ENCODE data around the gene XPC.

XPC gene

DNA sequence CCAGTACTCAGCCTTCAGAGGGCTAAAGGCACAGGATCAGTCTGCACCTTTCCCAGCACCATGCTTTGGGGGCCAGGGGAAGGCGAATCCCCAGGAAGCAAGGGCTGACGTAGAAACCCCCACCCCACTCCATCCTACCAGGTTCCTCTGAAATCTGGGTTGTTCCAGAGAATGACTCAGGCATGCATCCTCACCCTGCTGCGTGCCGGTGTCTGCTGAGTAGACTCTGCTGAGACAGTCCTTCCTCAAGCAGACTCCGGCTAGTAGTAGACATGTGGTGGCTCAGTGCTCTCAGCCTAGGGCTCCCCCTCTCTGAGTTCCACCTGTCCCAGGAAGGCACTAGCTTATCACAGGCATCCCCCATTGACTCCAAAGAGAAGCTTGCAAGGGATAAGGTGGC, 44.5 kb downstream of the XPC start:
- no peaks in the 10 kb centered on the region for H3K27me3 ChIP-seq (ENCODE audit: control insufficient read depth, insufficient read depth, low read length)
- H3K9me3 ChIP-seq (ENCODE audit: control insufficient read depth, low read length): no peaks in the 10 kb centered on the region
- no peak overlapping the region for H3K4me3 ChIP-seq (ENCODE audit: low read length)
- no peak overlapping the region for H3K9ac ChIP-seq (ENCODE audit: low read length)
- H3K4me1 ChIP-seq (ENCODE audit: control insufficient read depth, insufficient read depth, low read length): peaks cover 21% of the 10 kb centered on the region
- H3K36me3 ChIP-seq (ENCODE audit: control insufficient read depth, insufficient read depth, low read length): peaks cover 17% of the 10 kb centered on the region

DNA sequence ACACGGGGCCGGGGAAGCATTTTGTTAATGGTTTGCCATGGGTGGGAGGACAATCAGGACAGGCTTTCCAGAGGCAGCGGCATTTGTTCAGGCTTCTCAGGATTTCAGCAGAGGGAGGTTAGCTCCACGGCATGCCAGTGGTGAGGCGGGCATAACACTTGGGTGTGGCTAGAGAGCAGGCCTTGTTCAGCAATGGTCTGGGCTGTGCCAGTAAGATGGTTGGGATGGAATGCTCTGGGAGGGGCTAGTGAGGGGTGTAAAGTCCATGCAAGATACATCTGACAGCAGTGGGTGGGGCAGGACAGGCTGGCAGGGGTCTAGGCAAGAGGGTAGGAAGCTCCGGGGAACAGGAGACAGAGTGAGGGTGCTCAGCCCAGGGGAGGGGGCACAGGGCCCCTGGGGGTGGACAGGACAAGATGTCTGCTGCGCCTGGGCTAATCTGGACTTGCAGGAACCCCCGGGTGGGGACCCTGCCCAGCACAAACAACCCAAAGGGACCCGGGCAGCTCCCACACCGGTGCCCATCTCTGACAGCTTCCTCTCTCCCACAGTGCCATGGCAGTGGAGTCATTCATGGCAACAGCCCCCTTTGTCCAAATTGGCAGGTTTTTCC, 45.1 kb downstream of the XPC start:
- H3K9ac ChIP-seq (ENCODE audit: low read length): no peak overlapping the region

DNA sequence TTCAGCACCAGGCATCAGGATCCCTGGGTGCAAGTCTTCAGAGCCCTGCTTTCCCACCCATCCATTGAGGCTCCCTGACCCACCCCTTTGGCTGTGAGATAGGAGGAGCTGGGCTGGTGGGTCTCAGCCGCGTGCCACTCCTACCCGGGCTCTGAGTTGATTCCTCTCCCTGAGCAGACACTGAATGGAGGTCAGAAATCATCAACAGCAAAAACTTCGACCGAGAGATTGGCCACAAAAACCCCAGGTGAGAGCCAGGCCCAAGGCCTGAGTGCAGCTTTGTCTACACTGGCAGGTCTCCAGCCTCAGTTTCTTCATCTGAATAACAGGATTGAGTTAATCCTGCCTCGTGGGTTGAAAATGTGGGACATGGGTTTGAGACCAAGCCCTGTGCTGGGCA, 45.7 kb downstream of the XPC start:
- Histone ChIP-seq H3K4me3 (ENCODE audit: low read length) (no peak overlapping the region), H3K9ac (ENCODE audit: low read length) (no peak overlapping the region), H3K36me3 (ENCODE audit: control insufficient read depth, insufficient read depth, low read length) (peaks cover 17% of the 10 kb centered on the region), H3K4me1 (ENCODE audit: control insufficient read depth, insufficient read depth, low read length) (peaks cover 21% of the 10 kb centered on the region), H3K27me3 (ENCODE audit: control insufficient read depth, insufficient read depth, low read length) (no peaks in the 10 kb centered on the region), H3K9me3 (ENCODE audit: control insufficient read depth, low read length) (no peaks in the 10 kb centered on the region)

More for the DNA sequence above, 45.1 kb downstream of the XPC start:
- Histone ChIP-seq H3K4me3 (ENCODE audit: low read length) (no peak overlapping the region), H3K36me3 (ENCODE audit: control insufficient read depth, insufficient read depth, low read length) (peaks cover 17% of the 10 kb centered on the region), H3K9me3 (ENCODE audit: control insufficient read depth, low read length) (no peaks in the 10 kb centered on the region), H3K4me1 (ENCODE audit: control insufficient read depth, insufficient read depth, low read length) (peaks cover 21% of the 10 kb centered on the region), H3K27me3 (ENCODE audit: control insufficient read depth, insufficient read depth, low read length) (no peaks in the 10 kb centered on the region)

DNA sequence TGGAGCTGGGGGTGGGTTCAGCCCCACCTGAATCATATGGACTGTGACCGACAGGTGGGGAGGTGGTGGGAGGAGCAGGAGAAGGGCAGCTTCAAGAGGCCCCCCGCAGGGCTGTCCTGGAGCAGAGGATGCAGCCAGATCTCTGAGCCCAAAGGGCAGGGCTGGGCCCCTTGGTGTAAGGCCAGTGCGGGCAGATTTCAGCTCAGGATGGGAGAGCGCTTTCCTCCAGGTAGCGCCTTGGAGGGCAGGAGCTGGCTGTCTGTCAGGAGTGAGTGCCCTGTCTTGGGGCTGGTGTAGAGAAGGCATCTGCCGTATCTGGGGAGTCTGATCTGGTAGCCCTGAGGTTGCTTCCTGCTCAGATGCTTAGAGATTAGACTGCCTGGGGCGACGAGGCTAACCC, 46.3 kb downstream of the XPC start:
- Histone ChIP-seq H3K27me3 (ENCODE audit: control insufficient read depth, insufficient read depth, low read length) (no peaks in the 10 kb centered on the region), H3K9me3 (ENCODE audit: control insufficient read depth, low read length) (no peaks in the 10 kb centered on the region), H3K4me3 (ENCODE audit: low read length) (no peak overlapping the region), H3K9ac (ENCODE audit: low read length) (peak overlapping the region; percentile 5), H3K4me1 (ENCODE audit: control insufficient read depth, insufficient read depth, low read length) (peaks cover 18% of the 10 kb centered on the region), H3K36me3 (ENCODE audit: control insufficient read depth, insufficient read depth, low read length) (peaks cover 22% of the 10 kb centered on the region)

DNA sequence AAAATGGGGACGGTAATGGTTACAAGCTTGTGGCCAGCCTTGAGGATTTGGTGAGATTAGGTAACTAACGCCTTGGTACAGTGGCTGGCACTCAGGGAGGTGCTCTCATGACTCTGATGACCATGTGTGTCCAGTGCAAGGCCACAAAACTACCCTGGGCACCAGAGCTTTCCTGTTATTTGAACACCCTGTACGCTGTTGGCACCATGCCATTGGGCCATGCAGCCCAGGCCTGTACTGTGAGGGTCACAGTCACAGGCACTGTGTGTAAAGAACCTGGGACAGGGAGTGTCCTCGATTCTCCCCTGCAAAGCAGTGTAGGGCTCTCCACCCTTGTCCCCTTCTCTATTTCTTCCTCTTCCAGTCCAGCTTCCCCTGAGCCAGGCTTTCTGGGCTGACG, 47.3 kb downstream of the XPC start:
- Histone ChIP-seq H3K4me3 (ENCODE audit: low read length) (no peak overlapping the region), H3K36me3 (ENCODE audit: control insufficient read depth, insufficient read depth, low read length) (peaks cover 22% of the 10 kb centered on the region), H3K9me3 (ENCODE audit: control insufficient read depth, low read length) (no peaks in the 10 kb centered on the region), H3K27me3 (ENCODE audit: control insufficient read depth, insufficient read depth, low read length) (no peaks in the 10 kb centered on the region), H3K4me1 (ENCODE audit: control insufficient read depth, insufficient read depth, low read length) (peaks cover 21% of the 10 kb centered on the region), H3K9ac (ENCODE audit: low read length) (no peak overlapping the region)

DNA sequence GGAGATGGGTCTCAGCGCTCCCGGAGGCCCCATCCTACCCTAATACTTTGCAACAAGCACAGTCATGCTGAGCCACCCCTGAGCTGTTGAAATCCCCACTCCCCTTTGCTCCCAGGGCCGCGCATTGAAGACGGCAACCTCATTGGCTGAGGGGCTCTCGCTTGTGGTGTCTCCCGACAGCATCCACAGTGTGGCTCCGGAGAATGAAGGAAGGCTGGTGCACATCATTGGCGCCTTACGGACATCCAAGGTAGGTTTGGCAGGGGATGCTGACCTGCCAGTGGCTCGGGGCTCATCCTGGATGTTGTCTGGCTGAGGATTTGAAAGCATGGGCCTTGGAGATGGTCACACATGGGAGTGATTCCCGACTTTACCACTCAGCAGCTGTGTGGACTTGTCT, 47.7 kb downstream of the XPC start:
- Histone ChIP-seq H3K4me3 (ENCODE audit: low read length) (no peak overlapping the region), H3K27me3 (ENCODE audit: control insufficient read depth, insufficient read depth, low read length) (no peaks in the 10 kb centered on the region), H3K9me3 (ENCODE audit: control insufficient read depth, low read length) (no peaks in the 10 kb centered on the region), H3K9ac (ENCODE audit: low read length) (no peak overlapping the region), H3K36me3 (ENCODE audit: control insufficient read depth, insufficient read depth, low read length) (peaks cover 22% of the 10 kb centered on the region), H3K4me1 (ENCODE audit: control insufficient read depth, insufficient read depth, low read length) (peaks cover 25% of the 10 kb centered on the region)

DNA sequence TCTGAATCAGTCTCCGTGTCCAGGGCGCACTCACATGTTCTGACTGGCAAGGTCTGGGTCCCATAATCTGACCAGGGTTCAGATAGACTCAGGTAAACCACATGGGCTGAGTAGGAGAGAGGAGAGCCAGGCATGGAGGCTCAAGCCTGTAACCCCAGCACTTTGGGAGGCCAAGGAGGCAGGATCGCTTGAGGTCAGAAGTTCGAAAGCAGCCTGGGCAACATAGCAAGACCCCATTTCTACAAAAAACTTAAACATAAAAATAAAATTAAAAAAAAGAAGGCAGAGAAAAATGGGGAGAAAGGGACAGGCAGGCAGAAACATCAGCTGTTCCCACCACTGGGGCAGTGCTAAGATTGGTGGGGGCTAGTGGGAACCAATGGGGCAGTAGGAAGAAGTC, 48.2 kb downstream of the XPC start:
- H3K36me3 ChIP-seq (ENCODE audit: control insufficient read depth, insufficient read depth, low read length): peaks cover 22% of the 10 kb centered on the region

DNA sequence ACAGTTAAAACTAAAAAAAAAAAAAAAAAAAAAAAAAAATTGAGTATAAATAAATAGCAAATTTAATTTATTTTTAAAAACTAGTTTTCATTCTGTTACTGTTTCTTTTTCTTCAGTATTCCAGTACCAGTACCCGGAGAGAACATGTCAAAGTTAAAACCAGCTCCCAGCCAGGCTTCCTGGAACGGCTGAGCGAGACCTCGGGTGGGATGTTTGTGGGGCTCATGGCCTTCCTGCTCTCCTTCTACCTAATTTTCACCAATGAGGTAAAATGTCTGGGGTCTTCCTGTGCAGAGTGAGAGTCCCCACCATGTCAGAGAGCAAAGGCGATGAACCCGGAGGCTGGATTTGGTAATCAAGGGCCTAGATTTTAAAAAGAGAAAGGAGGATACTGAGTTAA, 49.1 kb downstream of the XPC start:
- Histone ChIP-seq H3K36me3 (ENCODE audit: control insufficient read depth, insufficient read depth, low read length) (peaks cover 22% of the 10 kb centered on the region), H3K27me3 (ENCODE audit: control insufficient read depth, insufficient read depth, low read length) (no peaks in the 10 kb centered on the region), H3K4me1 (ENCODE audit: control insufficient read depth, insufficient read depth, low read length) (peaks cover 26% of the 10 kb centered on the region), H3K9me3 (ENCODE audit: control insufficient read depth, low read length) (no peaks in the 10 kb centered on the region), H3K4me3 (ENCODE audit: low read length) (no peak overlapping the region), H3K9ac (ENCODE audit: low read length) (no peak overlapping the region)

More for the DNA sequence above, 48.2 kb downstream of the XPC start:
- H3K9ac ChIP-seq (ENCODE audit: low read length): no peak overlapping the region
- no peaks in the 10 kb centered on the region for H3K27me3 ChIP-seq (ENCODE audit: control insufficient read depth, insufficient read depth, low read length)
- H3K4me3 ChIP-seq (ENCODE audit: low read length): no peak overlapping the region
- no peaks in the 10 kb centered on the region for H3K9me3 ChIP-seq (ENCODE audit: control insufficient read depth, low read length)
- H3K4me1 ChIP-seq (ENCODE audit: control insufficient read depth, insufficient read depth, low read length): peaks cover 26% of the 10 kb centered on the region

DNA sequence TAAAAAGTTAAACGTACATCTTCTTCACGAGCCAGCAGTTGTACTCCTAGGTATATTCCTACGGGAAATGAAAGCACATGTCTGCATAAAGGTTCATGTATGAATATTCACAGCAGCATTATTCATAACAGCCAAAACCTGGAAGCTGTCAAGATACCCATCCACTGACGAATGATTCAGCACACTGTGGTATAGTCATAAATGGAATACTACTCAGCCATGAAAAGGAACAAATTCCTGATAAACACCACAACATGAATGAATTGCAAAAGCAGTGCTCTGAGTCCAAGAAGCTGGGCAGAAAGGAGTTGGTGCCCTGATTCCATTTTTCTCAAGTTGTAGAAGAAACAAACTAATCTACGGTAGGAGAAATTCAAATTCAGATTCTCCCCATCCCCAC, 49.7 kb downstream of the XPC start:
- H3K9ac ChIP-seq (ENCODE audit: low read length): no peak overlapping the region
- no peak overlapping the region for H3K4me3 ChIP-seq (ENCODE audit: low read length)
- no peaks in the 10 kb centered on the region for H3K9me3 ChIP-seq (ENCODE audit: control insufficient read depth, low read length)
- no peaks in the 10 kb centered on the region for H3K27me3 ChIP-seq (ENCODE audit: control insufficient read depth, insufficient read depth, low read length)
- H3K4me1 ChIP-seq (ENCODE audit: control insufficient read depth, insufficient read depth, low read length): peaks cover 30% of the 10 kb centered on the region
- H3K36me3 ChIP-seq (ENCODE audit: control insufficient read depth, insufficient read depth, low read length): peaks cover 16% of the 10 kb centered on the region

DNA sequence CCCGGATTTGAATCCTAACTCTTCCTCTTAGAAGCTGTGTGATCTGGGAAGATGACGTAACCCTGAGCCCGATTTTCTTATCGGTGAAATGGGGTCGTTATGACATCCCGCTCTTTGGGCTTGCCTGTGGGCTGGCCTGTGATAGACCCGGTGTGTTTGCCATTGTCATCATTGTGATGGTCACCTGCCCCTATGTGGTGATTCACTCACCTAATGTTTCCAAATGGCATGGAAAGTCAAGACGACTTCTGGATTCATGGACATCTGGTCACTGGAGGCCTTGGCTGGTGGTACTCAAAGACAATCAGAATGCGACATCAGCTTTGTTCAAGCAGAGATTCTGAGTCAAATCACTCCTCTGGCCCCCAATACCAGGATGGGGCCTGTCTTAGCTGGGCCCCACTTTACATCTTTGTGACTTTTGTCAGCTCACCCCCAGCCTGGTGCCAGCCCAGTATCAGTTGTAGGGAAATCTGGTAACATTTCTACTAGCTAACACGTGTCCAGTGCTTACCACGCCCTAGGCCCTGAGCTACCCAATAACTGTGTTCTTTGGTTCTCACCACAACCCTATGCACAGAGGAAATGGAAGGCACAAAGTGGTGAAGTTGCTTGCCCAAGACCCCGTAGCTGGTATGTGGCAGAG, 50.8 kb downstream of the XPC start:
- H3K9ac ChIP-seq (ENCODE audit: low read length): no peak overlapping the region
- H3K9me3 ChIP-seq (ENCODE audit: control insufficient read depth, low read length): no peaks in the 10 kb centered on the region
- H3K36me3 ChIP-seq (ENCODE audit: control insufficient read depth, insufficient read depth, low read length): peaks cover 16% of the 10 kb centered on the region
- H3K4me1 ChIP-seq (ENCODE audit: control insufficient read depth, insufficient read depth, low read length): peaks cover 27% of the 10 kb centered on the region
- H3K4me3 ChIP-seq (ENCODE audit: low read length): no peak overlapping the region
- H3K27me3 ChIP-seq (ENCODE audit: control insufficient read depth, insufficient read depth, low read length): no peaks in the 10 kb centered on the region

DNA sequence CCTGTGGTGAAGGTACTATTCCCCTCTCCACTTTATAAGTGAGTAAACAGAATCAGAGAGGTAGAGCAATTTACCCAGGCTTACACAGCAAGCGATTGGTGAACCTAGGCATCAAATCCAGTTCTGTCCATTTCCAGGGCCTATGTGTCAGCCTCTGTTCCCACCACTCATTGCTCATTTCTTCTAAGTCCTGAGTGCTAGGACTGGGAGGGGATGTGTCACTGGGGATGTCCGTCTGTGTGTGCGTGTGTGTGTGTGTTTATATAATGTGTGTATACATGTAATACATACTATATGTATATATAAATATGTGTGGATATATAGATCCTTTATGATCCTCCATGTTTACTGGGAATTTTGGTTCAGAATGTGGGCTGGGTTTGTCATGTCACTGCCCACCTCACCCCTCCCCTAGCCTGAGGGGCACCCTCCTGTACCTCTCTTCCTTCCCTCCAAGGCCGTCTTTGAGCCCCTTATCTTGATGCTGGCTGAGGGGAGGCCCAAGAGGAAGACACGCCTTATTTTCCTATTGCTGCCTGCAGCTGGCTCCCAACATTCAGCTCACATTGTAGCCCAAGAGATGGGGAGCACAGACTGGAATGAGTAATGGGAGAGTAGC, 51.4 kb downstream of the XPC start:
- H3K27me3 ChIP-seq (ENCODE audit: control insufficient read depth, insufficient read depth, low read length): no peaks in the 10 kb centered on the region
- H3K36me3 ChIP-seq (ENCODE audit: control insufficient read depth, insufficient read depth, low read length): peaks cover 14% of the 10 kb centered on the region
- no peaks in the 10 kb centered on the region for H3K9me3 ChIP-seq (ENCODE audit: control insufficient read depth, low read length)
- H3K9ac ChIP-seq (ENCODE audit: low read length): no peak overlapping the region
- peaks cover 27% of the 10 kb centered on the region for H3K4me1 ChIP-seq (ENCODE audit: control insufficient read depth, insufficient read depth, low read length)
- no peak overlapping the region for H3K4me3 ChIP-seq (ENCODE audit: low read length)

DNA sequence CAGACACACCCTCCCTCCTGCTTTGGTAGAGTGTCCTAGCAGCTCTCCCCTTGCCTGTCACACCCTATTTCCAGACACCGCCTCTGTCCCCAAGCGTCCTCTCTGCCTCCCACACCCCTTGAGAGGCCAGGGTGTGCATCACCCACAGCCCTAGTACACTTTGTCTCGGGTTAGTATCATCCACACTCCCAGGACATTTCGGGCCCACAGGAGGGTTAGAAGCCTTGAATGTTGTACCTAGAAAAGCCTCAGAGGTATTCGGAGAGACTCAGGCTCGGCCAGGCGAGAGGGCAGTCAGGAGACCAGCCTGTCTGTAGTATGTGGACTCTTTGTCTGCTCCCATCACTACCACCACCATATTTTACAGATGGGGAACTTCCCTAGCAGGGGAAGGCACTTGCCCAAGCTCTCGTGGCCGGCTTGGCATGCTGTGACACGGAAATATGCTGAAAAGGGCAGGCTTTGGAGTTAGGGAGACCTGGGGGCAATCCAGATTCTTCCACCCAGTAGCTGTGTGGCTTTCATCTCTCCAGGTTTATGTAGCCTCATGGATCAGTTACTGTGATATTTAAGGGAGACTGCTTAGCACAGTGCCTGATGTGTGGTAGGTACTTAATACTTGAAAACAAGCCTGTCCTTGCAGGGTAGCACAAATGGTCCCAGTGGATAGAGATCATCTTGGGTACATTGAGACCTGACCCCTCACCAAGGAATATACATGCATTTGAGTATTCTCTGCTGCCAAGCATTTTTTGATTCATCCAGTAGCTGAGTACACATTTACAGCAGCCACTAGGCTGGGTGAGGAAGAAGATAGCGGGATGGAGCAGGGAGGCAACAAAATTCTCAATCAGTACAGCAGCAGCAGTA, 52.1 kb downstream of the XPC start:
- H3K4me1 ChIP-seq (ENCODE audit: control insufficient read depth, insufficient read depth, low read length): peaks cover 27% of the 10 kb centered on the region
- H3K4me3 ChIP-seq (ENCODE audit: low read length): peak overlapping the region; percentile 95
- no peaks in the 10 kb centered on the region for H3K27me3 ChIP-seq (ENCODE audit: control insufficient read depth, insufficient read depth, low read length)
- no peaks in the 10 kb centered on the region for H3K9me3 ChIP-seq (ENCODE audit: control insufficient read depth, low read length)
- peak overlapping the region; percentile 89 for H3K9ac ChIP-seq (ENCODE audit: low read length)
- peaks cover 9% of the 10 kb centered on the region for H3K36me3 ChIP-seq (ENCODE audit: control insufficient read depth, insufficient read depth, low read length)
